Daoy (cell line): Measurements from ENCODE around the gene CDC6. TPM values are rescaled to one million over a fixed set of nuclear protein-coding genes. Genes with fewer than 3 reads are reported as not detected.

Source experiments
- DNase-seq: peaks from one replicate; pipeline ENCODE4 v3.0.0-alpha.2; 2015; ENCODE audit warnings: low read depth
- total RNA-seq: library from RNA; depleted of rRNA; stranded (reverse); fragments of >200 nt; shearing (Covaris generic); gene quantifications from 2 replicates; pipeline ENCODE4 v1.2.3, GENCODE V29; 2014

CDC6 gene
- total RNA-seq, 1 experiment from 2014 or later, result 124 TPM

- DNase-seq, result no peak
These were observed 52.6 kb downstream of the CDC6 start for GRCh38 chr17:40340327-40340726.

- peak; percentile 81 for DNase-seq
These were observed 53.5 kb downstream of the CDC6 start for GRCh38 chr17:40340880-40341807.

DNA sequence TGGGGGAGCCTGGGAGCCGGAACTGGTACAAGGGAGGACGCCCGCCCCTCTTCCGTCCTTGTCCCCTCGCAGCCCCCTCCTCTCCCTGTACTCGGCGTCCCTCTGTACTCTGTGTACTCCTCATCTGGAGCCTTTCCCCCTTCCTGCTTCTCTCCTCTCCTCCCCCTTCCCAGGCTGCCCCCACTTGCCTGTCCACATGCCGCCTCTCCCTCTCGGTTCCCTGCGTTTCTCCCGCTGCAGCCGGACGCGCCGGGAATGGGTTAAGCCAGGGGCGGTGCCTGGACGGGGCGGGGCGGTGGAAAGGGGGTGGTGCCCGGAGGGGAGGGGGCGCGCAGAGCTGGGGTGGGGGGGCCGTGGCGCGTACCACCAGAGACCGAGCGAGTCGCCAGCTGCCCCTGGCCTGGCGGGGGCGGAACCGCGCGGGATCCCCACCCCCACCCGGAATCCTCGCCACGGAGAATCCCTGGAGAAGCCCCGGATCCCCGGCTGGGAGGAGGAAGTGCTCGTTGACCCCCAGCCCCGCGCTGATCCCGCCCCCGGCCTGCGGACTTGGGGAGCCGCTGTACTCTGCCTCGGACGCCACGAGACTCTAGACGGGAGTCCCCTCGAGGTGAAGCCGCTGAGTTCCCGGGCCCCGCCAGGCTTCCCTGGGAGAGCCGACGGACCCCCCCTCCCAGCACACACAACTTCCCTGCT is 54.3 kb downstream of the CDC6 start:
- DNase-seq, result peak; percentile 73

DNA sequence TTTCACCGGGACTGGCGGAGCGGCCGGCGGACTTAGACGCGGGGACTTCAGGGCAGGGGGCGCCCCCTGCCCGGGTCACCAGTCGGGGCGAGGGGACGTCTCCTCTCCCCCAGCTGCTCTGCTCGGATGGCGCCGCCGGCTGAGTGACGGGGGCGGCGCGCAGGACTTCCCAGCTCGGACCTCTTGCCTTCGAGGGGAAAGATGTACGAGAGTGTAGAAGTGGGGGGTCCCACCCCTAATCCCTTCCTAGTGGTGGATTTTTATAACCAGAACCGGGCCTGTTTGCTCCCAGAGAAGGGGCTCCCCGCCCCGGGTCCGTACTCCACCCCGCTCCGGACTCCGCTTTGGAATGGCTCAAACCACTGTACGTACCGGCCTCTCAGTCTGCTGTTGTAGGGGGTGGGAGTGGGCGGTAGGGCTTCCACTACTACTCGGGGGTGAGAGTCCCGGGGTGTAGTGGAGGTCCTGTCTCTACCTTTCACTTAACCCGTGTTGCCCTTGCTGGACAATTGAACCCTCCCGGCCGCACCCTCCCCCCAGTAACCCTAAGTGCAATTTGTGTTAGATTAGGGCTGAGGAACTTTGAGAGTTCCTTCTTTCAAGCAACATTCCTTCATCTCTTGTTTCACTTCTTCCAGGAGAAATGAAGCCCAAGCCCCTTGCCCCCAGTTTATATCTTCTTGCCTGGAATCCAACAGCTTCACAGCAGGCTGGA is 55.0 kb downstream of the CDC6 start:
- no peak for DNase-seq

GRCh38 chr17:40343219-40344119 is 55.8 kb downstream of the CDC6 start:
- no peak for DNase-seq

DNA sequence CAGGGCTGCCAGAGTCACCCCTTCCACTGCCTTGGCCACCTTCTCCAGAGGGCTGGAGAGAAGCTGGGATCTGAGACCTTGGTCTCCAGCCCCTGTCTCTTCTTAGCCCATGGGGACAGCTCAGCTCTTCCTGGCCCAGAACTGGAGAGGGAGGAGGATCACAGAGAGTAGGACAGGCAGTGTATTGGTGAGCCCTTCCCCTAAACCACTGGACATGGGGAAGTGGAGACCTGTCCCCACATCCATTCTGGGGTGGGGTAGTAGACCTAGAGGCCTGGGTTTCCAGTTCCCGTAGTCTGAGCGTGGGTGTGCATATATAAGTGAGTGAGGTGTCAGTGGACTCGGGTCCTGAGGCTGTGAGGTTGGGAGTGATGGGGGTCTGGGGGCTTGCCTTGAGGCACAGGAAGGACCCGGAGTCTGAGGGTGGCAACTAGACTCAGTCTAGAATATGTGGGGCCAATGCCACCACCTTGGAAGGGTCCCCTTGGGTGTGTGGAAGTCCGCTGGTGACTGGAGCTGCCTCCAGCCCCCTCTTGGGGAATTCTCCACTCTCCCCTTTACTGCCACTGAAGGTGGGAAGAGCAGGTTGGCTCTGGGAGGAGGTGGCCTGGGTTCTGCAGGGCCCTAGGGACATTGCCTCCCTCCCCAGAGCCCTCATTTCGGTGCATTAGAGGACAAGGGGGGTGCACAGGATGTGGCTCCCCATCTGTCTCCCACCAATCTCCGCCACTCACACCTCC is 56.9 kb downstream of the CDC6 start:
- DNase-seq, result no peak

DNA sequence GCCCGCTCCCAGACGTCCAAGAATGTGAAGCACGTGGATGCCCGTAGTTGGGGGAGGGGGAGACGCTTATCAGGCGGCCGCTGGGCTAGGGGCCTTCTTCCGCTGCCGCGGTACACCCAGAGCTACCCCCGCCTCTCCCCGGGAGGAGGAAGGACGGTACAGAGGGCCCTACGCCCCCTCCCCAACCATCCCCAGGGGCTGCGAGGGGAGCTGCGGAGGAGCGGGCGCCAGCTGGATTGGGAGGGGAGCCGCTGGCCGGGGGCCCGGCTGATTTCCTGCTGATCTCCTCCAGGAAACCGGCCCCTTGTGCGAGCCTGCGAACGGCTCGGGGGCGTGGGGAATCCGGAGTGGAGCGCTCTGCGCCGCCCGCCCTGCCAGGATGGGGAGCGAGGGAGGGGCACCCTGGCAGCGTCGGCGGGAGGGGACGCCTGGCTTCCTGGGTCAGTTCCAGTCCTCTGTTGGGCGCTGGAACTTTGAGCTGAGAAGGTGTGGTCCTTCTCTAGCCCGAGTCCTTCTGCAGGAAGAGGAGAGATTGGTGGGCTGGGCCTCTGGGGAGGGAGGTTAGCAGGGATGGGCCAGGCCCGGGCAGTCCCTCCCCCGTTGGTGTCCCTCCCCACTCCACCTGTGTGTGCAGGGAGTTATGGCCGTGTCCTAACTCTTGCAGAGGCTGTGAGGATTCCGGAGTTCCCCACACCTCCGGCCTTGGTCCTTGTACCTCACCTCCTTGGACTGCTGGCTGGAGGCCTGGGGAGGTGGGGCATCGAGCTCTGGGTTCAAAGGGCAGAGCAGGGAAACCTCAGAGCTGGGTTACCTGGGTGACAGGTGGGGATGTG is 57.7 kb downstream of the CDC6 start:
- DNase-seq, result no peak

- DNase-seq, result no peak
These were observed 58.5 kb downstream of the CDC6 start for GRCh38 chr17:40345994-40346764.

DNA sequence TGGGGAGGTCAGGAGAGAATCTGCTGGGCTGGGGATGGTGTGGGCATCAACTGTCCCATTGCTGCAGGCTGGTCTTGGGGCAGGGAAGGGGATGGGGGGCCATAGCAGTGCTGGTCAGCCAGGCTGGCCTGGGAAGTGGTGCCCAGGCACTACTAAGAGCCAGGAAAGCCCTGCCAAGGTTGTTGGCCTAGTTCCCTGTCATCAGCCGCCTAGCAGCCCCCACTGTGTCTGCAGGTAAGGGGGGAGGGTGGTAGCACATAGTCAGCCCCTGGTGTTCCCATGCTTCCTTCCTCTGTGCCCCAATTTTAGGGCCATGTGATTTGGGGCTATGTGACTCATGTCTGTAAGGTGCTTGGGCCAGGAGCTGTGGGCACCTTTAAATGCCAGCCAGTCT is 59.1 kb downstream of the CDC6 start:
- no peak for DNase-seq

- no peak for DNase-seq
These were observed 59.8 kb downstream of the CDC6 start for GRCh38 chr17:40347319-40348135.

DNA sequence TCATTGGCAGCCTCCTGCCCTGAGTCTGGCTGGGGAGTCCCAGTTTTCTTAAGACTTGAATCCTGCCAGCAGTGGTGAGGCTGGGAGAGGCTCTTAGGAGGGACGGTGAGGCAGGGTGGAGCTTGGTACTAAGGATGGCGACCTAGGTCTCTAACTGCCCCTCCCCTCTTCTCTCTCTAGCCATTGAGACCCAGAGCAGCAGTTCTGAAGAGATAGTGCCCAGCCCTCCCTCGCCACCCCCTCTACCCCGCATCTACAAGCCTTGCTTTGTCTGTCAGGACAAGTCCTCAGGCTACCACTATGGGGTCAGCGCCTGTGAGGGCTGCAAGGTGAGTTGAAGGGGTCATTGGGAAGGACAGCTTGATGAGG is 60.4 kb downstream of the CDC6 start:
- no peak for DNase-seq

GRCh38 chr17:40348562-40349476 is 61.1 kb downstream of the CDC6 start:
- no peak for DNase-seq

DNA sequence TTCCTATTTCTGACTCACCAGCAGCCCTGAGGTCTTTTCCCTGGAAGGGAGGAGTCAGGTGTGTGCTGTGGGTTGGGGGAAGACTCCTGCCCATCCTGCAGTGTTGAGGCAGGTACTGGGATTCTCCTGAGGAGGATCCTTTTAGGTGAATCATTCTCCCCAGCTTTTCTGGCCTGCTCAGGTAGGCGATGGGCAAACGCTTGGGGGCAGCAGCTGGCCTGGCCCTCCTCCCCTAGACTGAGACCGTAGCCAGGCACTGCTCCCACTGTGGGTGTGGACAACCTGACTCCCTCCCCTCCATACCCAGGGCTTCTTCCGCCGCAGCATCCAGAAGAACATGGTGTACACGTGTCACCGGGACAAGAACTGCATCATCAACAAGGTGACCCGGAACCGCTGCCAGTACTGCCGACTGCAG is 61.8 kb downstream of the CDC6 start:
- DNase-seq, result no peak

DNA sequence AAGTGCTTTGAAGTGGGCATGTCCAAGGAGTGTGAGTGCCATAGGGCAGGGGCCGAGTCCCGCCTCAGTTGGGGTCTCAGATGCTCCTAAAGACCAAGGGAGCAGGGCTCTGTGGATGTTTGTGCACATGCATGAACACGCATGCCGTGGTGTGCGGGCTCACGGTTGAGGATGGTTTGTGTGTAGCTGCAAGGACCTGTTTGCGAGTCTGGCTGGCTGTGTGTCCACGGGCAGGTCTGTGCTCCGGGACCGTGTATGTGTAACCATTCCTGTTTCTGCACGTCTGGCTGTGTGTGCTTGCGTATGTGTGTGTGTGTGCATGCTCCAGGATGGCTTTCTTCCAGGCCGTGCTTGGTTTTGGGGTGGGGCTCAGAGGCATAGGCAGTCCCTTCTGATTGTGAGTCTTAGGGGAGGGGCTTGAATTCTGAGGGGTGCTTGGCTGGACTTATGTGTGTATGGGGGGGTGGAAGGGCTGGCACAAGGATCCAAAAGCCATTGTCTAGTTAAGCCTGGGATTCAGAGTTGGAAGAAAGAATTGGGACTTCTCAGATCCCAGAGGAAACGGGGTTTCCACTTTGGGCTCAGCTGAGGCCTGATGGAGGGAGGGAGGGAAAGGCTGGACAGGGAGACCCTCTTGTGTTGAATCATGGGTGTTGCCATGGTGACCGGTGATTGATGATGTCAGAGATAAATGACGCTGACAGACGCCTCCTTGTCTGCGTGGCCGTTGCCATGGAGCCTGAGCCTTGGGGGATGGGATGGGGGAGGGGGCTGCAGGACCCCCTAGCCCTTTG is 62.4 kb downstream of the CDC6 start:
- DNase-seq, result no peak

GRCh38 chr17:40350689-40351358 is 63.1 kb downstream of the CDC6 start:
- no peak for DNase-seq
